Femur (tissue), 1 donor: Measurements from ENCODE around the gene DSCAML1.

ENCODE experiments used
- DNase-seq: peaks from one replicate; pipeline ENCODE4 v3.0.0-alpha.2; 2017

DSCAML1 gene

GRCh38 chr11:117544130-117544800, 252.8 kb downstream of the DSCAML1 start:
- DNase-seq: no peak

- DNase-seq: no peak
These were observed 255.8 kb downstream of the DSCAML1 start for GRCh38 chr11:117541211-117541610.

GRCh38 chr11:117538263-117539135, 258.5 kb downstream of the DSCAML1 start:
- DNase-seq: peak; percentile 53

- DNase-seq: no peak
These were observed 261.1 kb downstream of the DSCAML1 start for GRCh38 chr11:117535850-117536411.

- DNase-seq: peak; percentile 37
These were observed 261.7 kb downstream of the DSCAML1 start for GRCh38 chr11:117535201-117535849.

- DNase-seq: no peak
These were observed 264.4 kb downstream of the DSCAML1 start for GRCh38 chr11:117532568-117532967.

GRCh38 chr11:117529816-117530215, 267.2 kb downstream of the DSCAML1 start:
- DNase-seq: no peak

GRCh38 chr11:117528097-117528721, 268.8 kb downstream of the DSCAML1 start:
- DNase-seq: no peak

- DNase-seq: no peak
These were observed 269.7 kb downstream of the DSCAML1 start for GRCh38 chr11:117527271-117527670.

- DNase-seq: no peak
These were observed 271.0 kb downstream of the DSCAML1 start for GRCh38 chr11:117525866-117526542.

GRCh38 chr11:117524468-117525183, 272.4 kb downstream of the DSCAML1 start:
- DNase-seq: no peak

GRCh38 chr11:117523680-117524079, 273.3 kb downstream of the DSCAML1 start:
- no peak for DNase-seq

- DNase-seq: no peak
These were observed 275.0 kb downstream of the DSCAML1 start for GRCh38 chr11:117521974-117522373.

GRCh38 chr11:117520966-117521365, 276.1 kb downstream of the DSCAML1 start:
- no peak for DNase-seq

- no peak for DNase-seq
These were observed 276.8 kb downstream of the DSCAML1 start for GRCh38 chr11:117520201-117520600.

- no peak for DNase-seq
These were observed 277.4 kb downstream of the DSCAML1 start for GRCh38 chr11:117519590-117519989.

GRCh38 chr11:117519170-117519569, 277.8 kb downstream of the DSCAML1 start:
- DNase-seq: no peak

- DNase-seq: no peak
These were observed 278.6 kb downstream of the DSCAML1 start for GRCh38 chr11:117518455-117518854.

GRCh38 chr11:117517097-117517496, 279.9 kb downstream of the DSCAML1 start:
- DNase-seq: no peak

GRCh38 chr11:117515892-117516787, 280.9 kb downstream of the DSCAML1 start:
- DNase-seq: no peak
